NCI-H2227 treated with DMSO at 0.1 percent for 48 hours (cell line): Measurements from ENCODE around the gene MYL7.

Experiments used
- DNase-seq: peaks from one replicate; lab custom pipeline; 2025; lab: John Stamatoyannopoulos, UW

Gene MYL7

DNA sequence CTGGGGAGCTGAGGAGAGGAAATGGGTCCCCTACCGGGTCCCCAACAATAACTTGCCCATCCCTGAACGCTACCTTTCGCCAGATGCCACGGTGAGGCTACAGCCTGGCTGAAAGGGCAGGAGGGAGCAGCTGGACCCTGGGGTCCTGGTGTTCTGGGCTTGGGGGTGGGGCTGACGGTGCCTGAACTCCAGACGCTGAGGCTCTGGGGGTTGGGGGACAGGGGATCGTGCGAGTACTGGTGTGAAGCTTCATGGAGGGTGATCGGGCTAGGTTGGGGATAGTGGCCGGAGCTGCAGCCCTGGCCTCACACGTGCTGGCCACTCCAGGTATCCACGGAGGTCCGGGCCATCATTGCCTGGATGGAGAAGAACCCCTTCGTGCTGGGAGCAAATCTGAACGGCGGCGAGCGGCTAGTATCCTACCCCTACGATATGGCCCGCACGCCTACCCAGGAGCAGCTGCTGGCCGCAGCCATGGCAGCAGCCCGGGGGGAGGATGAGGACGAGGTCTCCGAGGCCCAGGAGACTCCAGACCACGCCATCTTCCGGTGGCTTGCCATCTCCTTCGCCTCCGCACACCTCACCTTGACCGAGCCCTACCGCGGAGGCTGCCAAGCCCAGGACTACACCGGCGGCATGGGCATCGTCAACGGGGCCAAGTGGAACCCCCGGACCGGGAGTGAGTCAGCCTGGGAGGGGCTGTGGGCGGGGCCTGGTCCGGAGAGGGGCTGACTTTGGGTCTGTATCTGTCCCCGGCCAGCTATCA lies 28.7 kb downstream of the MYL7 start:
- DNase-seq: no peak

DNA sequence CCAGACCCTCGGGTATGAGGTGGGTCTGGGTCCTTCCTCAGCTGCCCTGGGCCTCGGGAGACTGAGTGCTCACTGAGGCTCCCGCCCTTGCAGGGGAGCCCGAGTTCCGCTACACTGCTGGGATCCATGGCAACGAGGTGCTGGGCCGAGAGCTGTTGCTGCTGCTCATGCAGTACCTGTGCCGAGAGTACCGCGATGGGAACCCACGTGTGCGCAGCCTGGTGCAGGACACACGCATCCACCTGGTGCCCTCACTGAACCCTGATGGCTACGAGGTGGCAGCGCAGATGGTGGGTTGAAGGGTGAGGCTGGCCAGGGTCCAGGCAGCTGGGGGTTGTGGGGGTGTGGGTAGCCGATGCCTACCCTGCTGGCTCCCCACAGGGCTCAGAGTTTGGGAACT lies 29.4 kb downstream of the MYL7 start:
- DNase-seq: no peak

DNA sequence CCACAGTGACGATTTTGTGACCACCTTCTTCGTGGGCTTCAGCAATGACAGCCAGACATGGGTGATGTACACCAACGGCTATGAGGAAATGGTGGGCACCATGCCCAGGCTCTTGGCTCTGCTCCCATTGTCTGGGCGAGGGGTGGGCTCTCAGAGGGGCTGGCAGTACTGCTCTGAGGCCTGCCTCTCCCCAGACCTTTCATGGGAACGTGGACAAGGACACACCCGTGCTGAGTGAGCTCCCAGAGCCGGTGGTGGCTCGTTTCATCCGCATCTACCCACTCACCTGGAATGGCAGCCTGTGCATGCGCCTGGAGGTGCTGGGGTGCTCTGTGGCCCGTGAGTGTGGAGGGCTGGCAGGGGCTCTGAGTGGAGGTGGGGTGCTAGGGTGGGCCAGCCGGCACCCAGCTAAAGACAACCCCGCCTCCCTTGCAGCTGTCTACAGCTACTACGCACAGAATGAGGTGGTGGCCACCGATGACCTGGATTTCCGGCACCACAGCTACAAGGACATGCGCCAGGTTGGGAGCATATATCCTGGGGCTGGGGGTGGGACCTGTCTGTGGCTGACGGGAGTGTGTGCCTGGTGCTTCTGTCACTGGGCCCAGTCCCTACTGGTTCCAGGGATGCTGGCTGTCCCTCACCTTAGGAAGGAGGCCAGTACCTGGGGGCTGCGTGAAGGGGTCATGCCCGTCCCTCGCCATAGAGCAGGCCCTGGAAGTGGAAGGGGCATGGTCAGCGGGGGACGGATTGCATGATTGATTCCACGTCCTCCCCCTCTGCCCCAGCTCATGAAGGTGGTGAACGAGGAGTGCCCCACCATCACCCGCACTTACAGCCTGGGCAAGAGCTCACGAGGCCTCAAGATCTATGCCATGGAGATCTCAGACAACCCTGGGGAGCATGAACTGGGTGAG lies 30.2 kb downstream of the MYL7 start:
- no peak for DNase-seq

DNA sequence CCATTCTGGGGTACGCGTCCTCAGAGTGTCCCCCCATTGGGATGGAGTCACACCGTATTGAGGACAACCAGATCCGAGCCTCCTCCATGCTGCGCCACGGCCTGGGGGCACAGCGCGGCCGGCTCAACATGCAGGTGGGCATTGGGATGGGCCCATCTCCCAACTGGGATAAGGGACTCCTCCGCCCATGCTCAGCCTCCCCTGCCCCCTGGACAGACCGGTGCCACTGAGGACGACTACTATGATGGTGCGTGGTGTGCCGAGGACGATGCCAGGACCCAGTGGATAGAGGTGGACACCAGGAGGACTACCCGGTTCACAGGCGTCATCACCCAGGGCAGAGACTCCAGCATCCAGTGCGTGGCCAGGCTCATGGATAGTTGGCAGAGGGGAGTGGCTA lies 31.1 kb downstream of the MYL7 start:
- no peak for DNase-seq

DNA sequence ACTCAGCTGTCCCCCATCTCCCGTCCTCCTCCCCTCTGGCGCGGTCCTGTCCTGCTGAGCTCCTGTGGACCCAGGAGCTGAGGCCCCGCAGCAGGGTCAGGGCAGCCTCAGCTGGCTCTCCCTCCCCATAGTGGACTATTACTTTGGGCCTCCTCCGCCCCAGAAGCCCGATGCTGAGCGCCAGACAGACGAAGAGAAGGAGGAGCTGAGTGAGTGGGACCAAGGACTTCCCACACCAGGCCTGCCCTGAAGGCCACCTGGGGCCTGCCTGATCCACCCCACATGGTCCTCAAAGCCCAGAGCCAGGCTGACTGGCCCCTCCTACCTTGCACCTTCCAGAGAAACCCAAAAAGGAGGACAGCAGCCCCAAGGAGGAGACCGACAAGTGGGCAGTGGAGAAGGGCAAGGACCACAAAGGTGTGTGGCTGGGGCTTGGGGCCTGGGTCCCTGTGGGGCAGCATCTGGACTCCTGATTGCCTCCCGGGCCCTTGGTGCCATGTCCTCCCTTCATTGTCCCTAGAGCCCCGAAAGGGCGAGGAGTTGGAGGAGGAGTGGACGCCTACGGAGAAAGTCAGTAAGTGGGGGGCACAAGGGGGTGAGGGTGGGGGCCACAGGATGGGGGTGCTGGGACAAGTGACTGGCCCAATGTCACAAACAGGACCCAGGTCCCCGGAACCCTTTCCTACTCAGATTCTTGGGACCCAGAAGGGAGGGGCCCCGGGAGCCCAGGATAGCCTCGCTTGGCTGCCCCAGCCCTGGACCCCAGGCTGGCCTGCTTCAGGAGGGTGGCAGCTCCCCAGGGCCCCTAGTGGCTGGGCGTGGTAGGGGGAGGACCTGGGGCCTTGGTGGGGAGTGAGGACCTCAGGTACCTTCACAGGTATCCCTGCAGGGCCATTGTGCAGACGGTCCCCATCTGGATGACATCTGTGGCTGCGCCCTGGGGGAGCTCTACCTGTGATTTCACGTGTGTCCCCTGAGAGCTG lies 32.1 kb downstream of the MYL7 start:
- no peak for DNase-seq

DNA sequence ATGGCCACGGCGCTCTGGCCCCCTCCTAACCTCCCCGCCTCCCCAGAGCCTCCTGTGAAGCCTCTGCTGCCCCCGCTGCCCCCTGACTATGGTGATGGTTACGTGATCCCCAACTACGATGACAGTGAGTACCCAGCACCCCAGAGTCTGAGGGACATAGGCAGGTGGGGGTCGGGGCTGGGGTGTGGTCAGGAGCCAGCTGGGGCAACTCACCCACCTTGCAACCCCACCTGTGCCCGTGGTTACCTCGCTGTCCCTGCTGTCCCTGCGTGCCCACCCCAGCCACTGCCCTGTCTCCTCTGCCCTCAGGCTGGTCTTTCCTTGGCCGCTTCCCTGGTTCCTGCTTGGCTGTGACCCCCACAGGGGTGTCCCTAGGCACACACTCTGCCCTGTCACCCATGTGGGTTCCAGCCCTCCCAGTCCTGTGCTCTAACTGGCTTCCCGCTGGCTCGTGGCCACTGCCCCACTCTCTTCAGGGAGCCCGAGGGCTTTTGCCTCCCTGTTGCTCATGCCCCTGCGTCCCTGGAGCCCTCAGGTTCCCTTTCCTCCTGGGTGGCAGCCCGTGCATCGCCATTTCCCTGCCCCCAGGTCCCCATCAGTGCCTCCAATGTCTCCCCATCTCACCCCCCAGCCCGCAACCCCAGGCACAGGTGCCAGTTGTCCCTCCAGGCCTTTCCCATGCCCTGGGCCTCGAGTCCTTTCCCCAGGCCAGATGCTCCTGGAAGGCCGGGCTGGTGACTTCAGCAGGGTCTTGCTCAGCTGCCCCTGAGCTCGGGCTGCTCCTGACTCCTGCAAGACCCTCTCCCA lies 33.0 kb downstream of the MYL7 start:
- no peak for DNase-seq

DNA sequence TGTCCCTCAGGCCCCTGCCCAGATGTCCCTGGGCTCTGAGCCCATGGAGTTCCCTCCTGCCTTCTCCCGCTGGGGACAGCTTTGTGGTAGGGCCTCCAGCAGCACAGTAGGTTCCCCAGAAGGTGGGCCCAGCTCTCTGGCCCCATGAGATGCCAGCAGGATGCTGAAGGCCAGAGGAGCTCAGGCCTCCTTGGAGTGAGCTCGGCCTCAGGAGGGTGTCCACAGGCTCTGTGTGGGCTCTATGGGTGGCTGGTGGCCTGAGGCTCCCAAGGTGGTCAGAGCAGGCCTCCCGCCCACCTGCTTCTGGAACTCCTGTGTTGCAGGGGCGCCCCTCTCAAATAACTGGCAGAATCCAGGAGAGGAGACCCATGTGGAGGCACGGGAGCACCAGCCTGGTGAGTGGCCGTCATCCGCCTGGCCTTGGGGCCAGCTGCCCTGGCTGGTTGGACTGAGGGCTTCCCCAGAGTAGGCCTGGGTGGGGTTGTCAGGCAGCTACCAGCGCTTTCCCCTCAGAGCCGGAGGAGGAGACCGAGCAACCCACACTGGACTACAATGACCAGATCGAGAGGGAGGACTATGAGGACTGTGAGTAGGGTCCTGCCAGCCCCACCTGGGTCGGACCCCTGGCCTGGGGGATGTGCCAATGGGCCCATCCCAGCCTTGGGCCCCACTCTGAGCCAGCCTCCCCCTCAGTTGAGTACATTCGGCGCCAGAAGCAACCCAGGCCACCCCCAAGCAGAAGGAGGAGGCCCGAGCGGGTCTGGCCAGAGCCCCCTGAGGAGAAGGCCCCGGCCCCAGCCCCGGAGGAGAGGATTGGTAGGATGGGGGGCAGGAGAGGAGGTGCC lies 33.8 kb downstream of the MYL7 start:
- DNase-seq: no peak

DNA sequence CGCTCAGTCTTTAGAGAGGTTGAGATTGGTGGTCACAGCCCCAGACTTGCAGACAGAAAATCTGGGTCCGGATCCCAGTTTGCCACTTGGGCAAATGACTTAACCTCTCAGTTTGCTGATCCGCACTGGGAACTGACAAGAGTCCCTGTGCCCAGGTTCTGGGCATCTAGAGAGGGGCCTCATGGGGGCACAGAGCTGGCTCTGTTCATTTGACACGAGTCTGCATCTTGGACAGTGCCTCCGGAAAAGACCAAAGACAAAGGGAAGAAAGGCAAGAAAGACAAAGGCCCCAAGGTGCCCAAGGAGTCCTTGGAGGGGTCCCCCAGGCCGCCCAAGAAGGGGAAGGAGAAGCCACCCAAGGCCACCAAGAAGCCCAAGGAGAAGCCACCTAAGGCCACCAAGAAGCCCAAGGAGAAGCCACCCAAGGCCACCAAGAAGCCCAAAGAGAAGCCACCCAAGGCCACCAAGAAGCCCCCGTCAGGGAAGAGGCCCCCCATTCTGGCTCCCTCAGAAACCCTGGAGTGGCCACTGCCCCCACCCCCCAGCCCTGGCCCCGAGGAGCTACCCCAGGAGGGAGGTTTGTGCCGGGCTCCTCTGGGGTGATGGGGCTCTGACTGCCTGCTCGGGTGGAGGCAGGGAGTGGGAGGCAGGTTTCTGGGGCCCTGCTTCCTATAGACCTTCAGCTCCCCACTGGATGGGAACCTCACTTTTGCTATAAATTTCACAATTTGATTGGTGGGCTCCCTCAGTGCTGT lies 34.6 kb downstream of the MYL7 start:
- no peak for DNase-seq

DNA sequence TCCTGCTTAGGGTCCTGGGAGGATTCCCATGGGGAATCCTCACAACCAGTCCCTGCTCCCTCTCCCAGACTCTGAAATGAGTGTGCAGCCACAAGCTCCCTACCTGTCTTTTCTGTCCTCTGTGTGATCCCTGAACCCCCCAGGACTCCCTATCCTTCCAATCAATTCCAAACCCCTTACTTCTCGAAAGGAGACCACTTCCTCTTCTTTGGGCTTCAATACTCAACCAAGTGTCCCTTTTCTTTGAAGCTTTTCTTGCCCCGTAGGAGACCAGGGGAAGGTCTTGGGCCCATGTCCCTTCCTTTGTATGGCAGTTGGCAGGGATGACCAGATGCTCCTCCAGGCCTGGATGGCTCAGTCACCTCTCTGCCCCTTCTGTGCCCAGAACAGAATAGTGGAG lies 35.3 kb downstream of the MYL7 start:
- DNase-seq: no peak

DNA sequence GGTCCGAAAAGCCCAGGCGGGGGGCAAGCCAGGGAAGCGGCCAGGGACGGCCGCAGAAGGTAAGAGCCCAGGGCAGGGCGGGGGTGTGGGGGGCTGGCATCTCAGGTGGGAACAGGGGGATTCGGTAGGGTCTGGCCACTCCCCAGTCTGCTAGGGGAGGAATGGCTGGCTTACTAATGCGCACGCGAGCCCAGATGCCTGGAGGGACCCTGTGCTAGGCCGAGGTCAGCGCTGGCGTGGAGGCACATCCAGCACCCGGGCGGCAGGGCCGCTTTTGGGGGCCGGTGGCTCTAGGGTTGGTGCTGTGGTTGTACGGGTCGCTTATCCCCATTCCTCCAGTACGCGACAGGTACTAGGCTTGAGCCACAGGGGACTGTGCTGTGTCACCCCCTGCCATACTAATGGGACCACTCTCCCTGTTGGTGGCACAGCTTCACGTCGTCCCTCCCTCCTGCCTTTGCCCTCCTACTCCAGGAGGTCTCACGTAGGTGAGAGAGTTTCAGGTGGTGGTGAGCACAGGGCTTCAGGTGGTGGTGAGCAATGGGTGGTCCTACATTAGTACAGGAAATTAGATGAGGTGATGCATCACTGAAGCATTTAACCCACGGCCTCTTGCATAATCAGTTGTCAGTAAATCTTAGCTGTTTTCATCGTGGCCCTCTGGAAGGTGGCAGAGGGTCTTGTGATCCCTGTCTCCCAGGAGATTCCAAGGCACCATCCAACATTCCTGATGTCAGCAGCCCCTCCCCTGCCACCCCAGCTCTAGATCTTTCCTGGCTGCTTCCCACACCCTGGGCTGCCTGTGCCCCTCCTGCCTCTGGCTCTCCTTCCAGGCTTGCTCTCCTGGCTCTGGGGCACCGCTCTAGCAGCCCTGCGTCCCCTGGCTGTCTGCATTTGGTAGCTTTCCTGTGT lies 36.0 kb downstream of the MYL7 start:
- no peak for DNase-seq

DNA sequence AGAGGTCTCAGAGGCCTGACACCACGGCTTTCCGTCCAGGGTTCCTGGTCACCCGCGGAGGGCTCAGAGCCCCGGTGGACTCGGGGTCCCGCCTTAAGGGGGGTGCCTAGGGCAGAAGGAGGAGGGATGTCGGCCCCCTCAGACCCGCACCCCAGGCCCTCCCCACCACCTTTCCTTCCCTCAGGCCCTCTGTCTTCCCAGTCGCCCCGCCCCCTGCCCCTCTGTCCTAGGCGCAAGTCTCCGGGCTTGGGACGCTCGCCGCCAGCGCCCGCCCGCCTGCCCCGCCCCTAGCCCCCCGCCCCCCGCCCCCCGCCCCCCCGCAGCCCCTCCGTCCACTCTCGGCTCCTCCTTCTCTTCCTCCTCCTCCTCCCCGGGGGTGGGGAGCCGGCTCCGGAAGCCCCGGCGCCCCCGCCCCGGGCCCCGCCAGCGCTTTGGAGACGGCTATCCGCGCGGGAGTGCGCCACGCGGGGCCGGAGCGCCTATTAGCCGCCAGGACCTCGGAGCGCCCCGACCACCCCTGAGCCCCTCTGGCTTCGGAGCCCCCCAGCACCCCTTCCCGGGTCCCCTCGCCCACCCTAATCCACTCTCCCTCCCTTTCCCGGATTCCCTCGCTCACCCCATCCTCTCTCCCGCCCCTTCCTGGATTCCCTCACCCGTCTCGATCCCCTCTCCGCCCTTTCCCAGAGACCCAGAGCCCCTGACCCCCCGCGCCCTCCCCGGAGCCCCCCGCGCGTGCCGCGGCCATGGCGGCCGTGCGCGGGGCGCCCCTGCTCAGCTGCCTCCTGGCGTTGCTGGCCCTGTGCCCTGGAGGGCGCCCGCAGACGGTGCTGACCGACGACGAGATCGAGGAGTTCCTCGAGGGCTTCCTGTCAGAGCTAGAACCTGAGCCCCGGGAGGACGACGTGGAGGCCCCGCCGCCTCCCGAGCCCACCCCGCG lies 36.9 kb downstream of the MYL7 start, which contains the start of gene AEBP1:
AEBP1 (plus strand) TSS at position 423 of the 937 bp plus-strand sequence; CDS start at position 744, 321 bp downstream.
- DNase-seq: no peak

DNA sequence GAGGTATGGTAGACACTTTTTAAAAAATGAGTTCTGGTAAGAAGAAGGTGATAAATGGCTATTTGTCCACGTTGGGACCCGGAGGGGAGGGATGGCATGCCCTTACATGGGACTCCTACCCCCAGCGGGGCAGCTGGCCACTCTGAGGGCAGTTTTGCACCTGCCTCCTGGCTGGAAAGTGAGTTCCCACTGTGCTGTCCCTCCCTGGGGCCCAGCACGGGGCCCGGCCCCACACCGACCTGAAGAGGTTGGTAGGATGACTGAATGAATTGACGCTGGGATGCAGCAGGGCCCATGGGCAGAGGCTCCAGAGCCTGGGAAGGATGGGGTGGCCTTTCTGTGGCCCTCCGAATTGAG lies 37.6 kb downstream of the MYL7 start:
- DNase-seq: no peak

DNA sequence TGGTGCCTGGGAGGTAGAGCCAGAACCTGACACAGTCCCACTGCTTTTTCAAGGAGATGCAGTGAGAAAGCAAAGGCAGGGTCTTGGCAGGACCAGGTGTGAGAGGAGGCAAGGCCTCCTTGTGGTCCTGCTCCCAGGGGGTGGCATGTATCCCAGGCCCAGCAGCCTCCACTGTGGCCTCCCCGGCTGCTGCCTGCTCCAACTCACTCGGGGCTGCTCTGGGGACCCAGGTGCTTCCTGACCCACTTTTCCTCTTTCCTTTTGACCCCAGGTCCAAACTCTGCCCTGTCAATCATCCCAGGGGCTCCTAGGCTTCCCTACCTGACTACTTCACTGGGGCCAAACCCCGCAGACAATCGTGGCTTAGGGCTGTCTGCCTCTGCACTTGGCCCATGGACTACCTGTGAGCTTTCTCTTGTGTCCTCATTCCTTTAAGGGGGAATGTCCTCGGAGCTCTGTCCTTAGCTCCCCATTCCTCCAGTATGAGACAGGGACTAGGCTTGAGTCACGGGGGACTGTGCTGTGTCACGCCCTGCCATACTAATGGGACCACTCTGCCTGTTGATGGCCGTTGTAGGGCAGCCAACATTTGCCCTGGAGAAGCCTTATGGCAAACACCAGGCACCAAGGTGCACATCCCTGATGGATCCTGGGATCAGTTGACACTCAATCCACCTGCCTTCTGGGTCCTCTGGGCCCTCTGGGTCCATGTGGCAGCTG lies 38.1 kb downstream of the MYL7 start:
- DNase-seq: no peak

DNA sequence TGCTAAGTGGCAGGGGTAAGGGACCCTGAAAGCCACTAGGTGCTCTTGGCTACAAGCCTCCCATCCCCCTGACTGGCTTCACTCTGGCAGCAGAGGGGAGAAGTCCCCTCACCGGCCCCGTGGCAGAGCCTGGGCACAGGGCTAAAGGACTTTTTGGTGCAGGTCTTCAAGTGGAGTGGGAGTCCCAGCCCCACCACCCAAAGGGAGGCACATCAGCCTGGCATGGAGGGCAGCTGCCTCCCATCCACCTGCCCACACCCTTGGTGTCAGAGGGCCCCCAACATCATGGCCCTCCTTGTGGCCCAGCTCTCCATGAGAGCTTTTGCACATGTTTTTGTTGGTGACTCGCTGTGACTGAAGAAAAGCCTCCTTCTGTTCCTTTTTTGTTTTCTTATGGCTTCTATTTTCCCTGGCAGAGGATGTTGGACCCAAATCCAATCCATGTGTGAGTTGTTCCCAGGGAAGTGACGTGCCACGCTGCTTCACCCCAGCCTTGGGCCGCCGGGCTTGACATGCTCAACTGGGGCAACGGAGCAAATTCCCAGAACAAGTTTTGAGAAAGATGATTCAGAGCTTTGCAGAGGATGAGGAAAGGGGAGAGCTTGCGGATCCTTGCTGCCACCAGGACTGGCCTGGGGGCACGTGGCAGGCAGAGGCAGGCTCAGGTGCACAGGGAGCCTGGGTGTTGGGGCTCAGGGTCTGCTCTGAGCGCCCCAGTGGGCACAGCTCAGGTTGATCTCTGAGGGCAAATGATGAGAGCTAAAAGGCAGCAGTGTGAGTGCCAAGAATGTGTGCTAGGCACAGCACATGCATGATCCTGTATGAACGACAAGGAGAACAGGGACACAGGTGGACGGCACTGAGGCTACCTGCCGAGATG lies 38.9 kb downstream of the MYL7 start:
- no peak for DNase-seq

DNA sequence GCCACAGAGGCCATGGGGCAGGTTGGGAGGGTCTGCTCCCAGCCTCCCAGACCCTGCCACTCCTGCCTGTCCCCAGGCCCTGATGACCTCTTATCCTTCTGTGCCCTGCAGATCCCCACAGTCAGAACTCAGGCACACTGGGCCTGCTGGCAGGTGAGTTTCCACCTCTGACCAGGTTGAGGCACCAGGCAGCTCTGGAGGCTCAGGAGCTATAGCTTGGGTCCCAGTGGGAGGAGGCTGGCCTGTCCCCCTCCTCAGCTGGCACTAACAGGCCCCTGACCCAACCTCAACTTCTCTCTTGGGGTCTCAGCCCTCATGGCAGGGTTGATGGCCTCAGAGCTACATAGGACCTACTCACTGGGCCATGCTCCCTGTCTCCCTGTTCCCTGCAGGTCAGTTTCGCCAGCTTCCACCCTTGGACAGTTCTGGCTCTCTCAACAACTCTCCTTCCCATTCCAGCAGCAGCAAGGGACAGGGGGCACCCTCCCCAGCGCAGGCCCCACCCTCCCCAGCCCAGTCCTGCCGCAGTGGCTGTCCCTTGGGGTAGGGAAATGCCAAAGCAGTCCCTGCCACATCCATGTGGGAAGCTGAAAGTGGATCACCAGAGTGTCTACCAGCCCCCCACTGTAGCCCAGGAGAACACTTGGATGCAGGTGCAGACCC lies 39.7 kb downstream of the MYL7 start:
- DNase-seq: no peak
